ENCODE results near the gene COL27A1.

DNA sequence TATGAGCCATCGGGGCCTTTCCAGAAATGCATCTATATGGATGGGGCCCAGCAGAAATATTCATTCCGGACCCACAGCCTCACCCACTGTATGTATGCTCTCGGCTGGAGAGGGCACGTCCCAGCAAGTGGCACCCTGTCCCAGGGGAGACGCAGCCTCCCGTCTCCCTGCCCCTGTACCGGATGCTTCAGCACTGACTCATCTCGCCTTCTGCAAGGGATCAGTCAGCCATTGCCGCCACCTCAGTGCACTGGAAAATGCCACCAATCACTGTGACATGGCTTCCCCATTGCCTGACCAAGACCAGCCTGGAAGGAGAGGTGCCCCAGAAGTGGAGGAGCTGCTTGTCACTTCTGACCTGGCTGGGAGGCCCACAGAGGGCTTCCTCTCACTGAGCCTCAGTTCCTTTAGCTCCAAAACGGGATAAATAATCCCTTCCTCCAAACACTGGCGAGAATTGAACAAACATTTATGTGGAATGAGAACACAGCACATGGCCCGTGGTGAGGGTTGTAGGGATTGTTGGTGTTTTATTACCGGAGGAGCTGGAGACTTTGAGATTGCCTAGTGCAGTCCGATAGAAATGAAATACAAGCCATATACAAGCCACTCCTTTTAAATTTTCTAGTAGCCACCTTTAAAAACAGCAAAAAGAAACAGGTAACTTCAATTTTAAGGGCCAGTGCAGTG, 123.7 kb downstream of the COL27A1 start:
- TF ChIP-seq, protein P1, sequence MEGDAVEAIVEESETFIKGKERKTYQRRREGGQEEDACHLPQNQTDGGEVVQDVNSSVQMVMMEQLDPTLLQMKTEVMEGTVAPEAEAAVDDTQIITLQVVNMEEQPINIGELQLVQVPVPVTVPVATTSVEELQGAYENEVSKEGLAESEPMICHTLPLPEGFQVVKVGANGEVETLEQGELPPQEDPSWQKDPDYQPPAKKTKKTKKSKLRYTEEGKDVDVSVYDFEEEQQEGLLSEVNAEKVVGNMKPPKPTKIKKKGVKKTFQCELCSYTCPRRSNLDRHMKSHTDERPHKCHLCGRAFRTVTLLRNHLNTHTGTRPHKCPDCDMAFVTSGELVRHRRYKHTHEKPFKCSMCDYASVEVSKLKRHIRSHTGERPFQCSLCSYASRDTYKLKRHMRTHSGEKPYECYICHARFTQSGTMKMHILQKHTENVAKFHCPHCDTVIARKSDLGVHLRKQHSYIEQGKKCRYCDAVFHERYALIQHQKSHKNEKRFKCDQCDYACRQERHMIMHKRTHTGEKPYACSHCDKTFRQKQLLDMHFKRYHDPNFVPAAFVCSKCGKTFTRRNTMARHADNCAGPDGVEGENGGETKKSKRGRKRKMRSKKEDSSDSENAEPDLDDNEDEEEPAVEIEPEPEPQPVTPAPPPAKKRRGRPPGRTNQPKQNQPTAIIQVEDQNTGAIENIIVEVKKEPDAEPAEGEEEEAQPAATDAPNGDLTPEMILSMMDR (IDR thresholded peaks at IDR 0.05): no peak
- TF ChIP-seq POLR2A (IDR thresholded peaks at IDR 0.05): no peak
- TF ChIP-seq POLR2AphosphoS5 (IDR thresholded peaks at IDR 0.05): no peak
- no peak for TF ChIP-seq EP300 (IDR thresholded peaks at IDR 0.05)
